Endodermal cell (in vitro differentiated cells): ENCODE data around the gene CEP70. TPM values are rescaled to one million over a fixed set of nuclear protein-coding genes. Genes with fewer than 3 reads are reported as not detected.

ENCODE experiments used
- DNase-seq: peaks from one replicate; pipeline ENCODE4 v3.0.0-alpha.2; 2017
- H3K27ac ChIP-seq: 2 replicates; pipeline ENCODE4 v1.5.1; 2013; ENCODE audit warnings: mild to moderate bottlenecking, low read depth, low read length, moderate library complexity
- H3K27me3 ChIP-seq: 2 replicates; pipeline ENCODE4 v1.6.1; 2013; ENCODE audit warnings: mild to moderate bottlenecking, low read length, moderate library complexity; ENCODE audit not compliant: insufficient read depth, control insufficient read depth, poor library complexity, severe bottlenecking
- H3K36me3 ChIP-seq: 2 replicates; pipeline ENCODE4 v1.7.0; 2013; ENCODE audit warnings: mild to moderate bottlenecking, low read length, moderate library complexity; ENCODE audit not compliant: control insufficient read depth, insufficient read depth
- H3K4me1 ChIP-seq: one replicate; pipeline ENCODE4 v1.7.0; 2013; ENCODE audit warnings: low read length; ENCODE audit not compliant: control insufficient read depth, insufficient read depth
- H3K4me3 ChIP-seq: 2 replicates; pipeline ENCODE4 v1.5.1; 2013; ENCODE audit warnings: mild to moderate bottlenecking, low read length, moderate library complexity
- H3K9ac ChIP-seq: 2 replicates; pipeline ENCODE4 v1.6.1; 2013; ENCODE audit warnings: mild to moderate bottlenecking, low read length, moderate library complexity; ENCODE audit not compliant: poor library complexity, severe bottlenecking; ENCODE audit errors: extremely low read depth
- H3K9me3 ChIP-seq: 2 replicates; pipeline ENCODE4 v1.6.1; 2013; ENCODE audit warnings: mild to moderate bottlenecking, low read length, moderate library complexity; ENCODE audit not compliant: control insufficient read depth
- H3K27ac Mint-ChIP-seq: 2 replicates; pipeline ENCODE4 v1.8.0; 2020; ENCODE audit warnings: mixed read lengths
- H3K27me3 Mint-ChIP-seq: 2 replicates; pipeline ENCODE4 v1.8.0; 2021; ENCODE audit warnings: mild to moderate bottlenecking, mixed read lengths; ENCODE audit not compliant: insufficient read depth
- H3K36me3 Mint-ChIP-seq: 2 replicates; pipeline ENCODE4 v1.8.0; 2020; ENCODE audit warnings: low read depth, mixed read lengths
- H3K4me1 Mint-ChIP-seq: 2 replicates; pipeline ENCODE4 v1.8.0; 2020; ENCODE audit warnings: mixed read lengths
- H3K4me3 Mint-ChIP-seq: 2 replicates; pipeline ENCODE4 v1.8.0; 2020; ENCODE audit warnings: mild to moderate bottlenecking, moderate library complexity, mixed read lengths
- H3K9me3 Mint-ChIP-seq: 2 replicates; pipeline ENCODE4 v1.8.0; 2020; ENCODE audit warnings: mild to moderate bottlenecking, mixed read lengths
- WGBS, 2 experiments: methylation state at CpG; one replicate each; pipeline versions ENCODE4 v1.1.5 to v1.1.7; 2013; ENCODE audit warnings: missing lambda C conversion rate in 2 of 2, mixed read lengths in 1 of 2; ENCODE audit not compliant: insufficient coverage in 1 of 2, insufficient read length in 1 of 2; 5-methylcytosine and 5-hydroxymethylcytosine counted together
- total RNA-seq, 2 donors: library from RNA; stranded (reverse); fragmentation: NEBNext Ultra II Directional in 1 of 2; extraction: Animal tissue kit (Norgen Biotek cat#: 25700) in 1 of 2; gene quantifications; 2 replicates in 1 of 2; 3 replicates in 1 of 2; pipeline ENCODE4 v1.2.1, GENCODE V29; 2021
- TF ChIP-seq, protein P1 (sequence below): fragments of 200-600 bp; sonication (generic); conservative IDR thresholded peaks from 2 replicates; pipeline ENCODE4 v1.5.0; 2021; ENCODE audit warnings: antibody characterized with exemption, mild to moderate bottlenecking

The CEP70 gene
- total RNA-seq, 2 donors from 2014 or later: 113 to 131 TPM

DNA sequence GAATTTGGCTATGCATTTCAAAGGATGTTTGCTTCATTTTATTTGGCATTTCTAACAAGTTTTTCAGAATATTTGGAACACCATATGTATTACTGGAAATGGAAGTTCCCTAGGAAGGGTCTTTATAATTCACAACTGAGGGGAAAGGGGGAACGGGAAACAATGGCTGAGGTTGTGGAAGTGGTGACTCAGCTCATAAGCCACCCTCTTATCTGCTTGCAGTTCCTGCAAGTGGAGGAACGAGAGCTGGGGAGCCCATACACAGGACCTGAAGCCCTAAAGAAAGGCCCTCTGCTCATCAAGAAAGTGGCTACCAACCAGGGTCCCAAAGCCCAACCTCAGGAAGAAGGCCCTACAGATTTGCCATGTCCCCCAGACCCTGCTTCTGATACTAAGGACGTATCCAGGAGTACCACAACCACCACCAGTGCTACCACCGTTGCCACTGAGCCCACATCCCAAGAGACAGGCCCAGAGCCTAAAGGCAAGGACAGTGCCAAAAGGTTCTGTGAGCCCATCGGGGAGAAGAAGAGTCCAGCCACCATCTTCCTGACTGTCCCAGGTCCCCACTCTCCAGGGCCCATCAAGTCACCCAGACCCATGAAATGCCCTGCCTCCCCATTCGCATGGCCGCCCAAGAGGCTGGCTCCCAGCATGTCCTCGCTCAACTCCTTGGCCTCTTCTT, 121.8 kb downstream of the CEP70 start:
- H3K9me3 Mint-ChIP-seq: no peaks in the 10 kb centered on the region
- no peaks in the 10 kb centered on the region for H3K4me1 Mint-ChIP-seq
- H3K9ac ChIP-seq: no peak overlapping the region
- no peaks in the 10 kb centered on the region for H3K36me3 ChIP-seq
- 95 to 96% methylated on average over 4 to 8 of the region's 8 CpGs for WGBS, 2 experiments
- peaks cover 8% of the 10 kb centered on the region for H3K36me3 Mint-ChIP-seq
- DNase-seq: no peak
- no peaks in the 10 kb centered on the region for H3K9me3 ChIP-seq
- H3K27me3 ChIP-seq: no peaks in the 10 kb centered on the region
- no peak overlapping the region for H3K4me3 ChIP-seq
- no peaks in the 10 kb centered on the region for H3K4me1 ChIP-seq
- TF ChIP-seq, protein P1, sequence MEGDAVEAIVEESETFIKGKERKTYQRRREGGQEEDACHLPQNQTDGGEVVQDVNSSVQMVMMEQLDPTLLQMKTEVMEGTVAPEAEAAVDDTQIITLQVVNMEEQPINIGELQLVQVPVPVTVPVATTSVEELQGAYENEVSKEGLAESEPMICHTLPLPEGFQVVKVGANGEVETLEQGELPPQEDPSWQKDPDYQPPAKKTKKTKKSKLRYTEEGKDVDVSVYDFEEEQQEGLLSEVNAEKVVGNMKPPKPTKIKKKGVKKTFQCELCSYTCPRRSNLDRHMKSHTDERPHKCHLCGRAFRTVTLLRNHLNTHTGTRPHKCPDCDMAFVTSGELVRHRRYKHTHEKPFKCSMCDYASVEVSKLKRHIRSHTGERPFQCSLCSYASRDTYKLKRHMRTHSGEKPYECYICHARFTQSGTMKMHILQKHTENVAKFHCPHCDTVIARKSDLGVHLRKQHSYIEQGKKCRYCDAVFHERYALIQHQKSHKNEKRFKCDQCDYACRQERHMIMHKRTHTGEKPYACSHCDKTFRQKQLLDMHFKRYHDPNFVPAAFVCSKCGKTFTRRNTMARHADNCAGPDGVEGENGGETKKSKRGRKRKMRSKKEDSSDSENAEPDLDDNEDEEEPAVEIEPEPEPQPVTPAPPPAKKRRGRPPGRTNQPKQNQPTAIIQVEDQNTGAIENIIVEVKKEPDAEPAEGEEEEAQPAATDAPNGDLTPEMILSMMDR: no peak
- no peak overlapping the region for H3K4me3 Mint-ChIP-seq
- no peaks in the 10 kb centered on the region for H3K27me3 Mint-ChIP-seq
- H3K27ac Mint-ChIP-seq: no peak overlapping the region
- no peak overlapping the region for H3K27ac ChIP-seq

GRCh38 chr3:138471481-138471880, 122.6 kb downstream of the CEP70 start:
- no peaks in the 10 kb centered on the region for H3K4me1 Mint-ChIP-seq
- no peak overlapping the region for H3K4me3 Mint-ChIP-seq
- no peaks in the 10 kb centered on the region for H3K27me3 Mint-ChIP-seq
- H3K27ac Mint-ChIP-seq: no peak overlapping the region
- Histone ChIP-seq H3K27ac (no peak overlapping the region), H3K4me3 (no peak overlapping the region), H3K9ac (no peak overlapping the region), H3K9me3 (no peaks in the 10 kb centered on the region), H3K27me3 (no peaks in the 10 kb centered on the region), H3K4me1 (no peaks in the 10 kb centered on the region), H3K36me3 (no peaks in the 10 kb centered on the region)
- no peaks in the 10 kb centered on the region for H3K9me3 Mint-ChIP-seq
- TF ChIP-seq, protein P1: no peak
- peaks cover 8% of the 10 kb centered on the region for H3K36me3 Mint-ChIP-seq
- 67 to 91% methylated on average over 1 of the region's 1 CpG for WGBS, 2 experiments
- DNase-seq: no peak

DNA sequence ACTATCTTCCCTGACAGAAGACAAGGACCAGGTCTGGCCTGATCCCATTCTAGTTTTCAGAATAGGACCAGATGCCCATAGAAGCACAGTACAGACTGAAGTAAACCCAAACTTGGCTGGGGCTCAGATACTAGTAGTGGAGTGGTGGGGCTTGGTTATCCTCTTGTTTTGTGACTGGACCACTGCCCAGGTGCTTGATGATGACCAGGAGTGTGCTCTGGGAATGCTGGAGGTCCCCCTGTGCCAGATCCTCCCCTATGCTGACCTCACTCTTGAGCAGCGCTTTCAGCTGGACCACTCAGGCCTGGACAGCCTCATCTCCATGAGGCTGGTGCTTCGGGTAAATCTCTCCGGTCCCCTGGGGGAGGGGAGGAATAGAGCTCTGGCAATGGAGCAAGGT, 123.4 kb downstream of the CEP70 start:
- H3K27me3 Mint-ChIP-seq: no peaks in the 10 kb centered on the region
- H3K36me3 Mint-ChIP-seq: peaks cover 8% of the 10 kb centered on the region
- H3K27ac Mint-ChIP-seq: no peak overlapping the region
- TF ChIP-seq, protein P1: no peak
- no peaks in the 10 kb centered on the region for H3K27me3 ChIP-seq
- no peaks in the 10 kb centered on the region for H3K4me1 ChIP-seq
- no peak overlapping the region for H3K27ac ChIP-seq
- no peaks in the 10 kb centered on the region for H3K9me3 ChIP-seq
- 89 to 100% methylated on average over 3 of the region's 3 CpGs for WGBS, 2 experiments
- H3K9me3 Mint-ChIP-seq: no peaks in the 10 kb centered on the region
- no peaks in the 10 kb centered on the region for H3K4me1 Mint-ChIP-seq
- H3K9ac ChIP-seq: no peak overlapping the region
- H3K4me3 Mint-ChIP-seq: no peak overlapping the region
- H3K4me3 ChIP-seq: no peak overlapping the region
- no peak for DNase-seq
- no peaks in the 10 kb centered on the region for H3K36me3 ChIP-seq
